ENCODE data around the gene POGLUT3. TPM values are rescaled to one million over a fixed set of nuclear protein-coding genes. Genes with fewer than 3 reads are reported as not detected.

Gene POGLUT3
- total RNA-seq, 1 experiment from 2014 or later, result 13.1 TPM

GRCh38 chr11:108527382-108527781 lies 29.2 kb upstream of the POGLUT3 start:
- H3K23me2 ChIP-seq (ENCODE audit: insufficient read length, low read depth, low read length, poor library complexity, severe bottlenecking), result no peaks in the 10 kb centered on the region
- WGBS (ENCODE audit: extremely low coverage, insufficient read length, low lambda C conversion rate), result no CpG with 5 or more reads among the region's 6 CpGs
- no peak overlapping the region for H2BK120ac ChIP-seq (ENCODE audit: low read depth, low read length, poor library complexity, severe bottlenecking)
- H3K79me2 ChIP-seq (ENCODE audit: insufficient read depth, low read length), result no peaks in the 10 kb centered on the region
- H3K18ac ChIP-seq (ENCODE audit: insufficient read length, low read depth, low read length), result no peak overlapping the region
- no peak overlapping the region for H4K91ac ChIP-seq (ENCODE audit: insufficient read length, low read depth, low read length)
- H2BK5ac ChIP-seq (ENCODE audit: insufficient read length, low read length), result no peak overlapping the region
- H3K14ac ChIP-seq (ENCODE audit: insufficient read depth, low read length), result no peak overlapping the region
- DNase-seq, result no peak
- no peak overlapping the region for H3K27ac ChIP-seq (ENCODE audit: insufficient read length, low read depth, low read length)
- H3K4me1 ChIP-seq (ENCODE audit: insufficient read depth, low read length), result no peaks in the 10 kb centered on the region
- H4K5ac ChIP-seq (ENCODE audit: insufficient read length, low read depth, low read length), result no peak overlapping the region
- no peaks in the 10 kb centered on the region for H3K9me3 Mint-ChIP-seq
- H2BK12ac ChIP-seq (ENCODE audit: insufficient read length, low read depth, low read length), result no peak overlapping the region
- H3K9me3 ChIP-seq (ENCODE audit: control insufficient read depth, low read depth, low read length), result no peaks in the 10 kb centered on the region
- H3K27me3 Mint-ChIP-seq (ENCODE audit: low read depth), result no peaks in the 10 kb centered on the region
- H3K4me3 Mint-ChIP-seq, result no peak overlapping the region
- no peak overlapping the region for H2AFZ ChIP-seq (ENCODE audit: low read length)
- H4K8ac ChIP-seq (replicated peaks; ENCODE audit: insufficient read length, low read depth, low read length), result no peak overlapping the region
- no peak overlapping the region; a peak in 1 of 7 replicates for H3K27ac Mint-ChIP-seq
- TF ChIP-seq CTCF (conservative IDR thresholded peaks at IDR 0.05), result no peak
- H3K4me2 ChIP-seq (ENCODE audit: insufficient read depth, insufficient read length, low read length), result no peak overlapping the region
- no peaks in the 10 kb centered on the region for H4K20me1 ChIP-seq (ENCODE audit: control insufficient read depth, insufficient read depth, insufficient read length)
- no peaks in the 10 kb centered on the region for H3K79me1 ChIP-seq (ENCODE audit: insufficient read depth, low read depth, low read length, poor library complexity, severe bottlenecking)
- H3K23ac ChIP-seq (ENCODE audit: insufficient read length, low read depth, low read length), result no peak overlapping the region
- H2BK15ac ChIP-seq (ENCODE audit: low read depth, low read length), result no peak overlapping the region
- H3K27me3 ChIP-seq (ENCODE audit: insufficient read depth, low read length), result no peaks in the 10 kb centered on the region
- peaks cover 0 to 6% of the 10 kb centered on the region in 2 experiments; a peak in 2 of 4 replicates for H3K4me1 Mint-ChIP-seq
- no peak overlapping the region for H3K9ac ChIP-seq (ENCODE audit: extremely low read depth, insufficient read length, low read length)
- H3T11ph ChIP-seq (ENCODE audit: low read length), result no peak overlapping the region
- no peak overlapping the region for H2BK20ac ChIP-seq (ENCODE audit: low read depth, low read length, poor library complexity, severe bottlenecking)
- H3K56ac ChIP-seq (ENCODE audit: insufficient read length, low read depth, low read length), result no peak overlapping the region
- no peaks in the 10 kb centered on the region for H3K36me3 Mint-ChIP-seq (ENCODE audit: insufficient read depth in 1 of 3, low read depth in 3 of 3)
- no peak overlapping the region for H2AK5ac ChIP-seq (ENCODE audit: insufficient read length, low read length)
- no peak overlapping the region for H3K4ac ChIP-seq (ENCODE audit: low read depth, low read length)

All from H9 (cell line).